Measurements from ENCODE around the gene MEI1. TPM values are rescaled to one million over a fixed set of nuclear protein-coding genes. Genes with fewer than 3 reads are reported as not detected.
A peak's percentile ranks its signal among the peaks of the same experiment; 100 is the strongest.
"Not testable (repeated sequence)": the region's sequence is repeated elsewhere in the genome, so short reads cannot be mapped to it uniquely, and the experiment has no call there.

Gene MEI1
- total RNA-seq, 1 donor from 2014 or later, result not detected

DNA sequence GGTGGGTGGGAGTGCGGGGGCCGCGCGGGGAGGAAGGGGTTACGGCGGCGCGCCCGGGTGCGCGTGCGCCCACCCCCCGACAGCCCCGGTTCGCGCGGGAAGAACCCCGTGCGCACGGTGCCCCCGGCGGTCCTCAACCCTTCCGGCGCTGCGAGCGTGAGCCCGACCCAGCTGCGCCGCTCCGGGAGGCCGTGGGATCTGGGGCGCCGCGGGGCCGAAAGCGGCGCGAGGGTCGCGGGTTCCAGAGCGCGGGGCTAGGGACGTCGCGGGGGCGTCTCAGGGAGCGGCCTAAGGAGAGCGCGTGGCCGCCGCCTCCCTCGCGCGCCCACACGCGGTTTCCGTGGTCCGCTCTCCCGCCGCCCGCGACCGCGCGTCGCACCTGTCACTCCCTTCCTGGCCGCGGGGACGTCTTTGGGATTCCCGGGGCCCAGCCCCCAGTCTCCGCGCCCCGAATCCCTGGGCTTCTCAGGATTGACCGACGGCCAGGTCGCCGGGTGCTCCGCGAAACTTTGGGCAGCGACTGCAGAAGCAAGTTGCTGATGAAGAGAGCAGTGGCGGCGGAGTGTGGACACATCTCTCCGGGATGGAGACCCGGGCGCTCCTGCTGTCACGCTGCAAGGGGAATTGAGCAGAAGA lies 134.2 kb downstream of the MEI1 start:
- peak in 1 of 2 donors; percentile 71 for DNase-seq (ENCODE audit: low spot score in 2 of 2)
- TF ChIP-seq, protein P1, sequence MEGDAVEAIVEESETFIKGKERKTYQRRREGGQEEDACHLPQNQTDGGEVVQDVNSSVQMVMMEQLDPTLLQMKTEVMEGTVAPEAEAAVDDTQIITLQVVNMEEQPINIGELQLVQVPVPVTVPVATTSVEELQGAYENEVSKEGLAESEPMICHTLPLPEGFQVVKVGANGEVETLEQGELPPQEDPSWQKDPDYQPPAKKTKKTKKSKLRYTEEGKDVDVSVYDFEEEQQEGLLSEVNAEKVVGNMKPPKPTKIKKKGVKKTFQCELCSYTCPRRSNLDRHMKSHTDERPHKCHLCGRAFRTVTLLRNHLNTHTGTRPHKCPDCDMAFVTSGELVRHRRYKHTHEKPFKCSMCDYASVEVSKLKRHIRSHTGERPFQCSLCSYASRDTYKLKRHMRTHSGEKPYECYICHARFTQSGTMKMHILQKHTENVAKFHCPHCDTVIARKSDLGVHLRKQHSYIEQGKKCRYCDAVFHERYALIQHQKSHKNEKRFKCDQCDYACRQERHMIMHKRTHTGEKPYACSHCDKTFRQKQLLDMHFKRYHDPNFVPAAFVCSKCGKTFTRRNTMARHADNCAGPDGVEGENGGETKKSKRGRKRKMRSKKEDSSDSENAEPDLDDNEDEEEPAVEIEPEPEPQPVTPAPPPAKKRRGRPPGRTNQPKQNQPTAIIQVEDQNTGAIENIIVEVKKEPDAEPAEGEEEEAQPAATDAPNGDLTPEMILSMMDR (IDR thresholded peaks at IDR 0.05), result no peak
- Histone ChIP-seq H3K27ac (peak overlapping the region; percentile 92), H3K4me3 (peak overlapping the region; percentile 90 to 97), H3K9me3 (no peaks in the 10 kb centered on the region), H3K4me1 (peaks cover 0 to 5% of the 10 kb centered on the region in 2 donors), H3K27me3 (no peaks in the 10 kb centered on the region), H3K36me3 (peaks cover 0 to 11% of the 10 kb centered on the region in 2 donors)
- intact Hi-C loops (cut with DNase I), result loop anchor here (1.0 to 2.0 kb wide), 3 partner anchors 113 to 246 kb away; partner anchors contain the start of genes CENPM, SMDT1 and SNU13

DNA sequence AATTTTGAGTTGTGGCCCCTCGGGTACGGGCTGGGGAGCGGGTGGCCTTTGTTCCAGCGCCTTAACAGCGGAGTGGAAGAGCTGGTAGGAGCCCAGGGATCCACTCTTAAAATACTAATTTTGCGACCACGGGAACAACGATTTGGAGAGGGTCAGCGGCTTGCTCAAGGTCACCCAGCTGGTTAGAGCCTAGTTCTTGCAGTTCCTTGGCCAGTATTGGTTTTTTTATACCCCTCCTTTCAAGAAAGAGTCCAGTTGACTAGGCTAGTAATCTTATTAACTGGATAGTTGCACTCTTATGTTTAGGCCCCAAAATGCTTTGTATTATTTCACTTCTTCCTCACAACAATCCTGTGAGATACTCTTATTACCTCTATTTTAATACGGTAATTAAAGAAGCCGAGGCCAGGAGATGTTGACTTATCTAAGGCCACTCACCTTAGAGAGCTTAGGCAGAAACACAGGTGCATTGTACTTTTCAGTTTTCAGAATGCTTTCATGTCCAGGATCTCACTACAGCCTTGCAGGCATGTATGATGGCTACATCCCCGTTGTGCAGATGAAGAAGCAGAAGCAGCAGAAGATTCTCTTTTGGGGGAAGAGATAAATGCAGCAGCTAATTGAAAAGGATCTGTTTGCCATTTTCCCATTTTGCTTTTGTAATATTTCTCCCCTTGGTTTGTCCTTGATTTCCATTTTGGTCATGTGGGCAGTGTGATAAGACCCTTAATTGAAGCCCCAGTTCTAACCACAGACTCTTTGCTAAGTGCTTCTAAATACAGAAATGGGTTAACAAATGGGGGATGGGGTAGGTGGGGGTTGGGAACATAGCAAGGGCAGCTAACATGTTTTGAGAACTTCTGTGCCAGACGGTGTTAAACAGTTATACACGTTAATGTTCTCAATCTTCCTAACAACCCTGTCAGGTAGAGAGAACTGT lies 135.0 kb downstream of the MEI1 start:
- intact Hi-C loops (cut with DNase I), result no loop called here
- no peak for DNase-seq (ENCODE audit: low spot score in 2 of 2)
- Histone ChIP-seq H3K4me3 (peak overlapping the region; percentile 90 to 97), H3K9me3 (no peaks in the 10 kb centered on the region), H3K27ac (peak overlapping the region; percentile 92), H3K36me3 (peaks cover 0 to 11% of the 10 kb centered on the region in 2 donors), H3K4me1 (peaks cover 0 to 5% of the 10 kb centered on the region in 2 donors), H3K27me3 (no peaks in the 10 kb centered on the region)
- TF ChIP-seq, protein P1 (IDR thresholded peaks at IDR 0.05), result no peak

DNA sequence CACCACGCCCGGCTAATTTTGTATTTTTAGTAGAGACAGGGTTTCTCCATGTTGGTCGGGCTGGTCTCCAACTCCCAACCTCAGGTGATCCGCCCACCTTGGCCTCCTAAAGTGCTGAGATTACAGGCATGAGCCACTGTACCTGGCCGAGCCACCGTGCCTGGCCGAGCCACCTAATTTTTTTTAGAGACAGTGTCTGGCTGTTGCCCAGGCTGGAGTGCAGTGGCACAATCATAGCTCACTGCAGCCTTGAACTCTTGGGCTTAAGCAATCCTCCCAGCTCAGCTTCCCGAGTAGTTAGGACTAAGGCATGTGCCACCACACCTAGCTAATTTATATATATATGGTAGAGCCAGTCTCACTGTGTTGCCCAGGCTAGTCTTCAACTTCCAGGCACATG lies 136.2 kb downstream of the MEI1 start:
- intact Hi-C loops (cut with DNase I); H3K4me3 ChIP-seq; H3K27ac ChIP-seq: not testable (repeated sequence)

DNA sequence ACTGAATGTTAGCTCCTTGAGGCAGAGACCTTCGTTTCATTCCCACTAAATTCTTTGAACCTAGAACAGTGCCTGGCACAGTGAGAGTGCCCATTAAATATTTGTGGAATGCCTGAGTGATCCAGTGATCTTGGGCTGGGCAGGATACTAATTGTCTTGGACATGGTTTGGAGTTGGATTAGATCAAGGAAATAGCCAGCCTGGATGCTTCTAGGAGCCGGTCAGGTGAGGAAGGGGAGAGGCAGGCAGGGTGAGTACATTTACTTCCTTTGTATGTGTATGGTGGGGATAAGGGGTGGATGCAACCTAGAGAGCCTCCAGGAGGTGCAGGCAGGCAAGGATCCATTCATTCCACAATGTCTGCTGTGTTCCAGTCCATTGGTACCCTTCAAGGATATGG lies 137.2 kb downstream of the MEI1 start:
- H3K4me3 ChIP-seq, result no peak overlapping the region
- no peaks in the 10 kb centered on the region for H3K27me3 ChIP-seq
- DNase-seq (ENCODE audit: low spot score in 2 of 2), result no peak
- peaks cover 0 to 5% of the 10 kb centered on the region in 2 donors for H3K4me1 ChIP-seq
- intact Hi-C loops (cut with DNase I), result no loop called here
- no peaks in the 10 kb centered on the region for H3K9me3 ChIP-seq
- TF ChIP-seq, protein P1 (IDR thresholded peaks at IDR 0.05), result no peak
- H3K27ac ChIP-seq, result no peak overlapping the region
- H3K36me3 ChIP-seq, result peaks cover 0 to 11% of the 10 kb centered on the region in 2 donors

More for the DNA sequence above, 136.2 kb downstream of the MEI1 start:
- not testable (repeated sequence) for H3K9me3 ChIP-seq; H3K4me1 ChIP-seq; DNase-seq (ENCODE audit: low spot score in 2 of 2); H3K27me3 ChIP-seq
- peaks cover 0 to 11% of the 10 kb centered on the region in 2 donors for H3K36me3 ChIP-seq

DNA sequence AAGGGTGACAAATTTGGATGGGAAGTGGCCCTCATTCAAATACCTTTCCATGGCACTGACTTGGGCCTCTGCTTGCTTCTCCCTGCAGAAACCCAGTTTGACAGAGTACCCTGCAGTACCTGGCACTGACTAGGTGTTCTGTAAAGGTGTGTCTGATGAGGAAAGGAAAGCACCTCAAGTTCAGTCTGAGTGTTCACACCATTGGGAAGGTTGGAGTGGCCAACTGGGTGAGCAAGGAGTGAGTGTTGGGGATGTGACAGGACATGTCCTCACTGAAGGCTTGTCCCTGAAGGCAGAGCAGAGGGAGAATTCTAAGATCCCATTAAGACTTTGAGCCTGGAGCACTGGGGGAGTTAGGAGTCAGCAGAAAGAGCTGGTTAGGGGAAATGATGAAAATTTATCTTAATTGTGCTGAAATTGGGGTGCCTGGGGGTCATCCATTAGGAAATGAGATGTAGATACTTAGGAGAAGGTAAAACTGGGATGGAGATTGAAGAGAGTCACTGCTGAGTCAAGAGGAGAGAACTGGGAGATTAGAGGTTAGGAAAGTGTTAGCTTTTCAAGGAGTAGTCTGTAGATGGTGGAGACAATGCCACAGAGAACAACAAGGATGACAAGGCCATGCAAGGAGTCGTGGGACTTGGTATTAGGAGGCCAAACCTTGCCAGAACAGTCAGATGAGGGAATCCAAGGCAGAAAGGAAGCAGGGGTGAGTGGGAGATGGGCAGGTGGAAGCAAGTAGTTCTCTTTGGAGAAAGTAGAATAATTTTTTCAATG lies 139.7 kb downstream of the MEI1 start:
- intact Hi-C loops (cut with DNase I), result no loop called here
- no peak overlapping the region for H3K4me3 ChIP-seq
- no peak for DNase-seq (ENCODE audit: low spot score in 2 of 2)
- H3K4me1 ChIP-seq, result peaks cover 0 to 4% of the 10 kb centered on the region in 2 donors
- H3K27ac ChIP-seq, result no peak overlapping the region
- peaks cover 0 to 11% of the 10 kb centered on the region in 2 donors for H3K36me3 ChIP-seq
- TF ChIP-seq, protein P1 (IDR thresholded peaks at IDR 0.05), result no peak
- H3K27me3 ChIP-seq, result no peaks in the 10 kb centered on the region
- H3K9me3 ChIP-seq, result no peaks in the 10 kb centered on the region

Measured in ascending aorta (tissue), 2 donors.